Adrenal gland (tissue), 5 donors: ENCODE data around the gene RGS17.

ENCODE experiments used
- POLR2A ChIP-seq, 2 donors: fragments of 450-650 bp; IDR thresholded peaks; one replicate each; pipeline ENCODE4 v1.6.1; 2017; ENCODE audit warnings: antibody characterized with exemption in 2 of 2, mild to moderate bottlenecking in 2 of 2, moderate library complexity in 1 of 2
- TF ChIP-seq, protein P1 (sequence below), 6 experiments: fragments of 450-650 bp in 4 of 6; fragments of 200-600 bp in 2 of 6; sonication (generic) in 1 of 6; IDR thresholded peaks; 1 replicate in 5 of 6; 2 replicates in 1 of 6; pipeline versions ENCODE4 v1.5.1 to v1.8.0; 2016 to 2021; ENCODE audit warnings: antibody characterized with exemption in 6 of 6, mild to moderate bottlenecking in 2 of 6, moderate library complexity in 1 of 6
- donor health status: DM: no; HTN: no; CAD: no.

DNA sequence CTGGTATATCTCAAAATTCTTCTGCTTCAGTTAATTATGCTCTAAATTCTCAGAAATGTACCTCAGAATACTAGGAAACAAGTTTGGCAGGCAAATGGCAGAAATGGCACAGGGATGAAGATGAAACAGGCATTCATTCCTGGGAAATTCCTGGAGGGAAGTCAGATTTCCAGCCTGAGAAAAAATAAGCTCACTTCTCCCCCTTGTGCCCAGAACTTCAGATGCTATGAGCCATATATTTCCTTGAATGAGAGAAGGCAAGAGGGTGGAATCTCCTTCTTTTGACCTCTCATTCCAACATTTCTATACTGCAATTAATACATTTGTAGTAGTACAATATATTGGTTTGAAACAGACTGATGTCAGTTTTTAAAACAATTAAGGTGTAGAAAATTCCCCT, 22.8 kb downstream of the RGS17 start:
- TF ChIP-seq, protein P1, sequence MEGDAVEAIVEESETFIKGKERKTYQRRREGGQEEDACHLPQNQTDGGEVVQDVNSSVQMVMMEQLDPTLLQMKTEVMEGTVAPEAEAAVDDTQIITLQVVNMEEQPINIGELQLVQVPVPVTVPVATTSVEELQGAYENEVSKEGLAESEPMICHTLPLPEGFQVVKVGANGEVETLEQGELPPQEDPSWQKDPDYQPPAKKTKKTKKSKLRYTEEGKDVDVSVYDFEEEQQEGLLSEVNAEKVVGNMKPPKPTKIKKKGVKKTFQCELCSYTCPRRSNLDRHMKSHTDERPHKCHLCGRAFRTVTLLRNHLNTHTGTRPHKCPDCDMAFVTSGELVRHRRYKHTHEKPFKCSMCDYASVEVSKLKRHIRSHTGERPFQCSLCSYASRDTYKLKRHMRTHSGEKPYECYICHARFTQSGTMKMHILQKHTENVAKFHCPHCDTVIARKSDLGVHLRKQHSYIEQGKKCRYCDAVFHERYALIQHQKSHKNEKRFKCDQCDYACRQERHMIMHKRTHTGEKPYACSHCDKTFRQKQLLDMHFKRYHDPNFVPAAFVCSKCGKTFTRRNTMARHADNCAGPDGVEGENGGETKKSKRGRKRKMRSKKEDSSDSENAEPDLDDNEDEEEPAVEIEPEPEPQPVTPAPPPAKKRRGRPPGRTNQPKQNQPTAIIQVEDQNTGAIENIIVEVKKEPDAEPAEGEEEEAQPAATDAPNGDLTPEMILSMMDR (IDR thresholded peaks at IDR 0.05) = no peak
- no peak for TF ChIP-seq POLR2A (IDR thresholded peaks at IDR 0.05)
